GM21390 (cell line): ENCODE data around the gene CFAP90.
A peak's percentile ranks its signal among the peaks of the same experiment; 100 is the strongest.

ENCODE experiments used
- ATAC-seq: cut with Tn5 transposase; IDR thresholded peaks from one replicate; pipeline ENCODE4 v1.9.1; 2021; ENCODE audit not compliant: unreplicated experiment

CFAP90 gene

DNA sequence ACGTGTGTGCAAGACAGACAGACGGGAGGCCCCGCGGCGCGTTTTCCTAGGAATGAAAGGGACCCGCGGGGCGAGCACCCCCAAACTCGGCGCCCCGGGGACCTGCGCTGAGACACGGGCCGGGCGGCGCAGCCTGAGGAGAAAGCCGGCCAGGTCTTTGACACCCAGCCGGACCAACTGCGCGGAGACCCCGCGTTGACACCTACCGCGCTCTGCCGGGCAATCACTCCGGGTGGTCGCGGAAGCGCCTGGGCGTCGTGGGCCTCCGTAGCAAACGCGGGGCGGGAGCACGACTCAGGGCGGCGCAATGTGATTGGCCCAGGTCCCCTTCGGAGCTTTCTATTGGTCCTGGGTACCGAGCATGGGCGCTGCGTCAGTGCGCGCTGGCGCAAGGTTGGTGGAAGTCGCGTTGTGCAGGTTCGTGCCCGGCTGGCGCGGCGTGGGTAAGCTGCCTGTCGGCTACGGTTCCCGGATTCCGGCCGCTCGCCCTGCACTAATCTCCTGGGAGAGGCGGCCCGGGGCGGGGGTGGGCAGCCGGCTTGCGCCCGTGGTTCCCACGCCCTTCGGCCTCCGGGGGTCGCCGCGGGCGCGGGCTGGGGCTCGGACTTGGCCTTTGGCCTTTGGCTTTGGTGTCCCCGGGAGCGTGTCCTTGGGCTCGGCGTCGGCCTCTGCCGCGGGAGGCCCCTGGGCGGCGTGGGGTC is 18.0 kb upstream of the CFAP90 start, which contains the start of the genes FASTKD3 and MTRR:
FASTKD3 (minus strand) TSS at position 259 of the 701 bp plus-strand sequence. CDS start 948 bp downstream, outside the sequence.
MTRR (plus strand) TSS at position 376 of the 701 bp plus-strand sequence. CDS start 1,647 bp downstream, outside the sequence.
- ATAC-seq, result peak; percentile 96

DNA sequence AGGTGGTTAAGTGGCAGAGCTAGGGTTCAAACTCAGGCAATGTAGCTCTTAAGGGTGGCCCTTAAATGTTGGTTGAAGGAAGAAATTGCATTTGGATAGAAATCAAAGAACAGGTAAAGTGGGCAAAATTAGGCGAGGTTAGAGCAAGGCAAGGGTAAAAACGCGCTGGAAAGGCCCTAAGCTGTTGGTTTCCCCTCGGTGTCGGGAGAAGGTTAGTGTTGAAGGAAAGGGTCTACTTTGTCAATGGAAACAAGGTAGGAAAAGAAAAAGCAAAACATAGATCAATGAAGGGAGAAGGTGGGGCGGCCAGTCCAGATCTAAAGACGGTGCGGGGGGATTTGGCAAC is 17.5 kb upstream of the CFAP90 start:
- no peak for ATAC-seq

DNA sequence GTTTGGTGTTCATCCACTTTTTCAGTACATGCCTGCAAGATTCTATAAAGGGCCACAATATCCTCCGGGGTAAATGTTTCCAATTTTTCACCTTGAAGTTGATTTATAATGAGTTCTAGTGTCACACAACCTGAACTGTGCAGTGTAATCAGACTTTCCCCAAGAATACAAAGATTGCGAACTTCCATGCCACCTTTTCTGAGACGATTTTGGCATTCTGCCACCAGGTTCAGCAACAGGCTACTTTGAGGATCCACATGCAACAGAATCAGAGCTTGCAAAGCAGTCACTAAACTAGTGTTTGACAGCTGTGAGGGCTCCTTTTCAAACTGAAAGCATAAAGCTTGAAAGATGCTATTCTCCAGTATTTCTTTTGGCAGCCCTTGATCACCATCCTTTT is 16.3 kb upstream of the CFAP90 start:
- ATAC-seq, result no peak

DNA sequence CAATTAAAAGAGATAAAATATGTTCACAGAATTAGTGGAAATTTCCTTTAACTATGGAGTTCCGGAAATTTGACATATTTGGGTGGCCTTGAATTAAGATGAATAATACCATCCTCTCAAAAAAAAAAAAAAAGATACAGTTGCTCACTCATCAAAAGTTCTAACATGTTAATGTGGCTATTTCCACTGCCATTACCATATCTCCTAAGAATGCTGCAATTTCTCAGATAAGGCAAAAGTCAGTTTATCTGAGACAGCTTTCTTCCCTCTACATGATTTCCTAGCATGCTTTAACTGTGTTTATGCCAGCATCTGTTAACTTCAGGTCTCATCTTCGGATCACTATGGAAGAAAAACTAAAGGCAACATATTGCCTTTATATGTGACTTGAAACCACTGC is 15.3 kb upstream of the CFAP90 start:
- ATAC-seq, result no peak

DNA sequence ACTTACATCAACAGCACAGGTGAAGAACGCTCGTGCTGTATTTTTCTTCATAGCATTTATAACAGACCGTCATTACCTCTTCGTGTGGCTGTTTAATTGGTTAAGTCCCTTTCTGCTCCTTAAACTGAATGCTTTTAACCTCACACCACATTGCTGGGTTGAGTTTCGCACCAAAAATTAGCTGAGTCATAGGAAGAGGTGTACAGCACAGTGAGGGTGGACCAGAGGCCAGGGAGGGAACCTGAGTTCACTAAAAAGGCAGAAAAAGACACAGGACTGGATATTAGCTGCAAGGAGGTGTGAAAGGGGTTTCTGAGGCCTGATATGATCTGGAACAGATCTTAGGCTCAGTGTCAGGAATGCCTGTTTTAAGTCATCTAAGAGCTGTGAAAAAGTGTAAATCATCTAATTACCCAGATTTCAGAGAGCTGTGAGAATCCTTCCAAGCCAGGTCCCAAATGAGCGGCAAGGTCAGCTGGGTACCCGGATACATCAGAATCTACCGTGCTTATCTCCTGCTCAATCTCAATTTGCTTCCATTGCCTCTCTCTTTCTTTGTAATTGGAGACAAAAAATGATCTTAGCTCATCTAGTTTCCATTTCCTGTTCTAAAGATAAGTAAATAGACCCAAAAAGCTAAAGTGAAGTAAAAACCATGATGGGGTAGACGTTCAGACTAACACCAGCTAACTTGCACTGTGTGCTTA is 7.1 kb upstream of the CFAP90 start:
- no peak for ATAC-seq

DNA sequence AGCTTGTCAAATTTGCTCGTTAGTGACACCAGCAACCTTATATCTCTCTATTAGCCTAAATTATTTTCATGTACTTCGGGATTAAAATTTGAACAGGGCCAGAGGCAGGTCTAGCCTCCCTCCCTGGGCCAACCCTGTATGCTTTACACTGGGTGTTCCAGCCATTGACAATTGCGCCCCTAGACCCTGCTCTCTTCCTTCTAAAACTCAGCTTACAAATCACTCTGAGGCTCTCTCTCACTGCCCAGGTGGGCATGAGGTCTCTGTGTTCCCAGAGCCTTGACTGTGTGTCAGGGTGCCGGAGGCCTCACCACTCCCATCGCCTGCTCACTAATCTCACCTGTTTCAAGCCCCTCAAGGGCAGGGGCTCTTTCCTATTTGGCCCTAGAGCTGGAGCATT is 6.4 kb upstream of the CFAP90 start:
- ATAC-seq, result no peak

DNA sequence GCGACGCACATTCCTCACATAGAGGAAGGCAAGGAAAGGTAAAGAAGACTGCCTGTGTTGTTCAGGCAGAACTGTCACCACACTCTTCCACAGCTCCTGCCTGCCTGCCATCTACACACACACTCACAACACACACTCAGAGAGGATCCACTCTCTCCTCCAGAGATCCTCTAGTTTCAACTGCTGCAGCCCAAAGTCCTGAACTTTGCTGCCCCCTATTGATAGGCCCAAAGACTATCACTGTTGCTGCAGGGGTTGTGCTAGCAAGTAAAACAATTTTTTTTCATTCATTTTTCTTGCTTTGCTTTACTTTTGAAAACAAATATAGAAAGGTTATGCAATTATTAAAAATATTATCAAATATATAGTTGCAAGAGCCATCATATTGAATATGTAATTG is 5.9 kb upstream of the CFAP90 start:
- no peak for ATAC-seq

DNA sequence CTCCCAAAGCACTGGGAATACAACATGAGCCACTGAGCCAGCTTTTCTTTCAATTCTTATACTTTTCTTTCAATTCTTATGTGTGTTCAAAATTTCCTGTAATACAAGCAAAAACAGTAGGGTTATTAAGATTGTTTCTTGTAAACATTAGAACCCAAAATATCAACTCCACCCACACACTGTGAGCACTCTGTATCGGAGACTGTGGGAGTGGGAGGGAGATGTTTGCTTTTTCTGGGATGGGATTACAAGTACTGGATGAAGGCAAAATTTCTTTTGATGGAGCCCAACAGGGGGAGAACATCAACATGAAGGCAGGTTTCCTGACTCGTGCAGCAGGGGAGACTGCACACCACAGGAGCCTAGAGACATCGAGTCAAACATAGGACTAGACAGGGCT is 4.7 kb upstream of the CFAP90 start:
- no peak for ATAC-seq

DNA sequence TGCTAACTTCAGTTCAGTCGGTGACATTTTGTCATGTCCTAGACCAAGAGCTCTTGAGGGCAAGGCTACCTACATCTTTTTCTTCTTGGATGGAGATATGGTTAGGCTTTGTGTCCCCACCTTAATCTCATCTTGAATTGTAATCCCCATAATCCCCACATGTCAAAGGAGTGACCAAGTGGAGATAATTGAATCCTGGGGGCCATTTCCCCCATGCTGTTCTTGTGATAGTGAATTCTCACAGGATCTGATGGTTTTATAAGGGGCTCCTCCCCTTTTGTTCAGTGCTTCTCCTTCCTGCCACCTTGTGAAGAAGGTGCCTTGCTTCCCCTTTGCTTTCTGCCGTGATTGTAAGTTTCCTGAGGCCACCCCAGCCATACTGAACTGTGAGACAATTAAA is 2.1 kb upstream of the CFAP90 start:
- no peak for ATAC-seq

DNA sequence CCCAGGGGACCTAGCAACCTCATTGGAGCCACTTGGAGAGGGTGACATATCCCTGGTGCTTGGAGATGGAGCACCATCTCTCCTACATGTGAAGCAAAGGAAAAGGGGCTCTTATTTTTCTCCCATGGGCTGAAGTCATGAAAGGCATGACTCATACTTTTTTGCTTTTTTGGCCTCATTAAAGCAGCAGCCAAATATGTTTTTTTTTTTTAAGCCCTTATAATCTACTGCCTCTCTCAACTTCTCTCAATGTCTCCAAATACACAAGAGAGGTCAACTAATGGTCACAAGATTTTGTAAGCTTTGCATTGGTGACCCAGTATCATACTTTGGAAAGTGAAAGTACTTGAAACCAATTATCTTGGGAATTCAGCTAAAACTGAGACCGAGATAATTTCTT is 1.6 kb upstream of the CFAP90 start:
- no peak for ATAC-seq

DNA sequence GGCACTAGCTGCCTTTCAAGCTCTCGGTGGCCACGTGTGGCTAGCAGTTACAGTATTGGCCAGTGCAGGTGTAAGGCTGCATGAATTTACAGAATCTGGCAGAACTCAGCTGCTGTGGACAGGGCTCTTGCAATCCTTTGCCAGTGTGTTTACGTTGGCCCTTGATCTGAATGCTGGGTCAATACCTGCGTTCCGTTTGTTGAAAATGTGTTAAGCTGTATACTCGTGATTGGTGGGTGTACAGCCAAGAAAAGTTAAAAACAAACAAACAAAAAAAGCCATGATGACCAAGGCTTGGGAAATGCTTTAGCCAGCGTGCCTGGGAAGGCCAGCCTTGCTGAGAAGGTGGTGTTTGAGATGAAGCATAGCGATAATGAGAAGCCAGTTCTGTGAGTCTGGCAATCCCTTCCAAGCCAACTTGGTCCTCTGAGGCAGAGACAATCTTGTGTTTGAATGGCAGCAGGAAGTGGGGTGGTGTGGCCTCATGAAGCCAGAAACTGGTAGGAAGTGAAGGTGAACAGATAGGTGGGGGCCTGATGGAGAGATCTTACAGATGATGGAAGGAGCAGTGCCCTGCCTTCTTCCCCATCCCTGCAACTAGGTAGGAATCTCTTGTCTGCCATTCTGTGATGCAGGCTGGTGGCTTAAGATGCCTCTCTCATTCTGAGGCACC is 820 bp upstream of the CFAP90 start:
- no peak for ATAC-seq

DNA sequence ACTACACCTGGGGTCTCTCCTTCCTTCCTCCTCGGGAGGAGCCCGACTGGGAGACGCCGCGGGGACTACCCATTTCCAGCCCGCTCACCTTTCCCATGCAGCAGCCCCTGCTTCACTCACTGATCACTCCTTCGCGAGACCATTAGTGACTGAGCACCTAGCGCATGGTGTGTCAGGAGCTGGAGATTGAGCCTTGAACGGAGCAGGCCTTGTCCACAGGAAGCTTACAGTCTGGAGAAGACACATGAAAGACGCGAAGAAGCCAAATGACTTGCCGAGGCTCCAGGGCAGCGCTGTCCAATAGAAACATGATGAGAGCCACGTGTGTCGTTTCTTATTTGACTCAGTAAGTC is 283 bp upstream of the CFAP90 start:
- no peak for ATAC-seq

DNA sequence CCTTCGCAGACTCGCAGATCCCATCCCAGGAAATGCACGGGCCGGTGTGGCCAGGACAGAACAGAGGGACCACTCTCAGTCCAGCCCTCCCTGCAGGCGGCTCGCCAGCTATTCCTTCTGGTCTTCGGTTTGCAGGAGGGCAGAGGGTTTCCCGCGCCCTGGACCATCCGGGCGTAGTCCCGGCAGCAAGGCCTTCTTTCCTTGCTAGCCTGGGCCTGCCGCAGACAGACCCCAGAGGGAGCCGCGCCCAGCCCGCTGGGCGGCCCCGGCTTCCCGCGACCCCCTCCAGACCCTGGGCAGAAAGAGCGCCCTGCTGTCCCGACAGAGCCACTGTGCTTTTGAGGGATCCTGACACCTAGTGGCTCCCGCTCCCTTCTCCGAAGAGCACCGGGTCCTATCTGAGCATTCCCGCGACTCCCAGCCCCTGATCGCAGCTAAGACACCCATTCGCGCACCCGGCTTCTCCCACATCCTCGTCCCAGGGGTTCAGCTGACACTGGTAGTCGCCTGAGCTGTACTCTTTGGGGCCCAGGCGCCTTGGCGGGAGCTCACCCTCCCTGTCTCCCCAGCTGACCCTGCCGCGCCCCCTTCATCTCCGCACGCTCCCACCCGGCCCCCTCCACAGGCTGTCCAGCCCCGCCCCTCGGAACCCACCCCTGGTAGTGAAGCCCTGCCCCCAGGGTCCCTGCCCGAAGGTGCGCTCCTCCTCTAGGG is 1.1 kb downstream of the CFAP90 start:
- ATAC-seq, result no peak

DNA sequence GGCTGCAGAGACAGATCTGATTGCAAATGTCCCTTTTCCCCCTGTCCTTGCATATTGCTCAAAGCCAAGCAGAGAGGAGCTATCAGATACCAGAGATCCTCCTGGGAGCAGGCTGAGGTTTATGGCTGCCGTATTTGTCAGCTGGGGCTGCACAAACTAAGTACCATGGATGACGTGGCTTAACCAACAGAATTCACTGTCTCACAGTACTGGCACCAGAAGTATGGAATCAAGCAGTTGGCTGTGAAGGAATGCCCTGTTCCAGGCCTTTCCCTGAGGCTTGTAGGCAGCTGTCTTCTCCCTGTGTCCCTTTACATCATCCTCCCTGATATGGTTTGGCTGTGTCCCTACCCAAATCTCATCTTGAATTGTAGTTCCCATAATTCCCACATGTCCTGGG is 2.6 kb downstream of the CFAP90 start:
- no peak for ATAC-seq

DNA sequence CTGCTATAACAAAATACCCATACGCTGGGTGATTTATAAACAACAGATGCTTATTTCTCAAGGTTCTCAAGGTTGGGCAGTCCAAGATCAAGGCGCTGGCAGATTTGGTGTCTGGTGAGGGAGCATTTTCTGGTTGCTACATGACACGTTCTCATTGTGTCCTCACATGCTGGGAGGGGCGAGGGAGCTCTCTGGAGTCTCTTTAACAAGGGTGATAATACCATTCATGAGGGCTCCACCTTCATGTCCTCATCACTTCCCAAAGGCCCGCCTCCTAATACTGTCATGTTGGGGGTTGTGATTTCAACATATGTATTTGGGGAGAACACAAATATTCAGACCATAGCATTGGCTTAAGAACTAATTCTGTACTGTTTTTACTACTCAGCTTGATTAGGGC is 4.6 kb downstream of the CFAP90 start:
- no peak for ATAC-seq

DNA sequence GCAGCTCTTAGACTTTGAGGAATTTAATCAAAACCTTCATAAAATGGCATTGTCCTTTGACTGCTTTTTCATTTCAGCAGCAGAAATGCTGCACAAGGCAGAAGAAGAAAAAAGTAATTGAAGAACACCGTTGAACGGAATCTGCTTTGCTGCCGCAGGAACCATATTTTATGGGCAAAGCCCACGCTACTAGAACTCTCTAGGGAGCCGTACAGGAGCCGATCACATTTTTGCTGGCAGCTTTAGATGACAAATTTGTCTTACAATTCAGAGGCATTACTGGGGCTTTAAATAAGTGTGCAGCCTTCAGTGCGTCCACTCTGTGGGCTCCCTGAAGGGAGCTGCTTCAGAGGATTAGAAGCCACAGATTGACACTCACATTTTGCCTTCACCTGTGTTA is 5.4 kb downstream of the CFAP90 start:
- ATAC-seq, result no peak

DNA sequence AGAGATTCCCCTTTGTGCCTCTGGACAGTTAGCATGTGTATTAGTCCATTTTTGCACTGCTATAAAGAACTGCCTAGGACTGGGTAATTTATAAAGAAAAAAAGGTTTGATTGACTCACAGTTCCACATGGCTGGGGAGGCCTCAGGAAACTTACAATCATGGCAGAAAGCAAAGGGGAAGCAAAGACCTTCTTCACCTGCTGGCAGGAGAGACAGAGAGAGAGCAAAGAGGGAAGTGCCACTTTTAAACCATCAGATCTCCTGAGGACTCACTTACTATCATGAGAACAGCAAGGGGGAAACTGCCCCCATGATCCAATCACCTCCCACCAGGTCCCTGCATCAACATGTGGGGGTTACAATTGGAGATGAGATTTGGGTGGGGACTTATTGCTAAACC is 6.0 kb downstream of the CFAP90 start:
- no peak for ATAC-seq

DNA sequence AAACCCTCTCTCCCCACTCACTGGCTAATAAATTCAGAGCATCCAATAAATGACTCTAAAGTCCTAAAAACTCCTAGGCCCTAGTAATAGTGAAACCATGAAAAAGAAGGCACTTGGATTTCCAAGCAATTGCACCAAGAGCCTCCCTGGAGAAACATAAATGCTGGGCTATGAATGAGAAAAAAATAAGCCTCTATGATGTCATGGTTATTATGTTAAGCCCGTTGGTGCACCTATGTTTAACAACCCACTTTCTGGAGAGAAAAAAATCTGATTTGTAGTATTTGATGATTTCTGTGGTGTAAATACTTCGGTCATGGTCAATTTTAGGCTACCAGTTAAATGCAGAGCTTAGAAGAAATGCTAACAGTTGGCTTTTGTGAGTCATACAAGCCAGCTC is 8.4 kb downstream of the CFAP90 start:
- no peak for ATAC-seq

DNA sequence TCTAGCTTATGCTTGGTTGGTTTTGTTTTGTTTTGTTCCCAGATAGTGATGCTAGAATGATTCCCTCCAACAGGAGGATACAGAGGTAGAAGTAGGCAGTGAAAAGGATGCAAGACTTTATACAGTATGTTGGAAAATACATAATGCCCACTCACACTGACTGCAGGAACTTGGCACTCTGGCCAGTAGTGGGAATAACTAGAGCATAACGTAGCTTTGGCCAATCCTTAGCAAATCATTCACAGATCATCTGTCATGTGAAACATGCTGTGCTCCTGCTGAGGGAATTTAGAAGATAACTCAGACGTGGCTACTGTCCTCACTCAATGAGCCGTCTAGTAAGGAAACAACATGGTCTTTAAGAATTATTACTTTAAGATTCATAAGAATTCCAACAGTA is 13.5 kb downstream of the CFAP90 start:
- no peak for ATAC-seq

DNA sequence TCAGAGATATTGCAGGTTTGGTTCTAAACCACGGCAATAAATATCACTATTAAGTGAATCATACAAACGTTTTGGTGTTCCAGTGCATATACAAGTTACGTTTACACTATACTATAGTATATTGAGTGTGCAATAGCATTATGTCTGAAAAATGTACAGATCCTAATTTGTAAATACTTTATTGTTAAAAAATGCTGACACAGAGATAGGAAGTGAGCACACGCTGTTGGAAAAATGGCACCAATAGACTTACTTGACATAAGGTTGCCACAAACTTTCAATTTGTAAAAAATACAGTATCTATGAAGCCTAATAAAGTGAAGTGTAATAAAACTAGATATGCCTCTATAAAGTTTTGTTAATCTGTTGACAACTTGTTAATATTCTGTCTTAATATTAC is 16.0 kb downstream of the CFAP90 start:
- no peak for ATAC-seq

DNA sequence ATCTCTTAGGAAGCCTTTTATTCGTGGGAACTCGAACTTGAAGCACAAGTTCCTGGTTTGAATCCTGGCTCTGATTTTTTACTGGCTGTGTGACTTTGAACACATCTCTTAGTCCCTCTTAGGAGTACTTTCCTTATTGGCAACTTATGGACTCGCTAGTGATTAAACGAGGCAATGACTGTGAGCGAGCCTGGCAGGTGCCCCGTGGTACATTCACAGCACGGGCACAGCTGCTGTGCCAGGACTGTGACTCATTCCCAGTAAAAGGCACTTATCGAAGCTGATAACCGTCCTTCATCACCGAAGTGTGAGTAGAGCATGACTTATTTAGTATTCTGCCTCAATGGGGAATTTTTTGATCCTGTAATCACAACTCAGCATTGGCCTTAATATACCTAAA is 22.7 kb downstream of the CFAP90 start:
- ATAC-seq, result no peak

DNA sequence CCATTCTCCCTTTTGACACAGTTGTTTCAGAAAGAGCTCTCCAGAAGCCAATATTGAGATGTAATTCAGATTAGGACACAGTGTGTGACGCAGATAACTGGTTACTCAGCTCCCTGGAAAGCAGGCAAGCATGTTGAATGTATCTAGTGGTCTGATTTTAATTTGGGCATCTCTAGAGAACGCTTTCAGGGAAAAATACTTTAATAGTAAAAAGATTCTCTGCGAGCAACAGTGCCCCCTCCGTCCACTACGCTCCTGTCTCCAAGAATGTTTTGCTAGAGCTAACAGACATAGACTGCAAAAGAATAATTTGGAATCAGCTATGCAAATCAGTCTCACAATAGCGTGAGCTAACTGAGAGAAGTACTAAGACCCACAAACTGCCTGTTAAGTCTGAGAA is 23.3 kb downstream of the CFAP90 start:
- ATAC-seq, result no peak
